Measurements from ENCODE around the gene RASIP1.
"Not testable (repeated sequence)": the region's sequence is repeated elsewhere in the genome, so short reads cannot be mapped to it uniquely, and the experiment has no call there.

Gene RASIP1

GRCh38 chr19:48740164-48740972, at the start of gene RASIP1:
Gene RASIP1, minus strand, starts transcription at chr19:48740610. Its CDS starts 328 bp downstream, at chr19:48740282.
- in situ Hi-C loops (cut with MboI; ENCODE audit: low sequenced_read_pairs): no loop called here

- in situ Hi-C loops (cut with MboI; ENCODE audit: low sequenced_read_pairs): not testable (repeated sequence)
These were observed 46.9 kb upstream of the RASIP1 start for GRCh38 chr19:48787331-48787730.

- in situ Hi-C loops (cut with MboI; ENCODE audit: low sequenced_read_pairs): not testable (repeated sequence)
These were observed 46.0 kb upstream of the RASIP1 start for GRCh38 chr19:48786422-48786821.

GRCh38 chr19:48784527-48784926, 44.1 kb upstream of the RASIP1 start:
- in situ Hi-C loops (cut with MboI; ENCODE audit: low sequenced_read_pairs): no loop called here

GRCh38 chr19:48780631-48781391, 40.4 kb upstream of the RASIP1 start:
- in situ Hi-C loops (cut with MboI; ENCODE audit: low sequenced_read_pairs): no loop called here

GRCh38 chr19:48779636-48780035, 39.2 kb upstream of the RASIP1 start:
- in situ Hi-C loops (cut with MboI; ENCODE audit: low sequenced_read_pairs): no loop called here

- in situ Hi-C loops (cut with MboI; ENCODE audit: low sequenced_read_pairs): no loop called here
These were observed 37.3 kb upstream of the RASIP1 start for GRCh38 chr19:48777720-48778119.

GRCh38 chr19:48777139-48777538, 36.7 kb upstream of the RASIP1 start:
- in situ Hi-C loops (cut with MboI; ENCODE audit: low sequenced_read_pairs): no loop called here

GRCh38 chr19:48772503-48772953, 32.1 kb upstream of the RASIP1 start:
- in situ Hi-C loops (cut with MboI; ENCODE audit: low sequenced_read_pairs): no loop called here

- in situ Hi-C loops (cut with MboI; ENCODE audit: low sequenced_read_pairs): no loop called here
These were observed 30.5 kb upstream of the RASIP1 start for GRCh38 chr19:48770734-48771472.

GRCh38 chr19:48770266-48770665, 29.9 kb upstream of the RASIP1 start:
- in situ Hi-C loops (cut with MboI; ENCODE audit: low sequenced_read_pairs): no loop called here

- in situ Hi-C loops (cut with MboI; ENCODE audit: low sequenced_read_pairs): no loop called here
These were observed 28.7 kb upstream of the RASIP1 start for GRCh38 chr19:48768994-48769713.

- in situ Hi-C loops (cut with MboI; ENCODE audit: low sequenced_read_pairs): not testable (repeated sequence)
These were observed 27.9 kb upstream of the RASIP1 start for GRCh38 chr19:48768171-48768753.

- in situ Hi-C loops (cut with MboI; ENCODE audit: low sequenced_read_pairs): not testable (repeated sequence)
These were observed 25.4 kb upstream of the RASIP1 start for GRCh38 chr19:48765816-48766215.

GRCh38 chr19:48760504-48761205, 20.2 kb upstream of the RASIP1 start:
- in situ Hi-C loops (cut with MboI; ENCODE audit: low sequenced_read_pairs): no loop called here

- in situ Hi-C loops (cut with MboI; ENCODE audit: low sequenced_read_pairs): no loop called here
These were observed 17.3 kb upstream of the RASIP1 start for GRCh38 chr19:48757741-48758144.

GRCh38 chr19:48757089-48757675, 16.8 kb upstream of the RASIP1 start:
- in situ Hi-C loops (cut with MboI; ENCODE audit: low sequenced_read_pairs): no loop called here

- in situ Hi-C loops (cut with MboI; ENCODE audit: low sequenced_read_pairs): no loop called here
These were observed 16.3 kb upstream of the RASIP1 start for GRCh38 chr19:48756686-48757085.

- in situ Hi-C loops (cut with MboI; ENCODE audit: low sequenced_read_pairs): no loop called here
These were observed 15.8 kb upstream of the RASIP1 start for GRCh38 chr19:48756212-48756611.

Measured in HL-60/S4 treated with retinoic acid at 250 ng/mL for 4 days and 3 days (cell line).